HUES6 (cell line): ENCODE data around the gene FBLN1.
"Not testable (repeated sequence)": the region's sequence is repeated elsewhere in the genome, so short reads cannot be mapped to it uniquely, and the experiment has no call there.

Source experiments
- H3K27ac ChIP-seq: 2 replicates; pipeline ENCODE4 v1.7.0; 2013; ENCODE audit warnings: low read depth, mild to moderate bottlenecking, low read length, inconsistent platforms
- H3K27me3 ChIP-seq: 2 replicates; pipeline ENCODE4 v1.6.1; 2013; ENCODE audit warnings: low read length; ENCODE audit not compliant: control insufficient read depth, insufficient read depth
- H3K36me3 ChIP-seq: 2 replicates; pipeline ENCODE4 v1.6.1; 2013; ENCODE audit warnings: low read length; ENCODE audit not compliant: control insufficient read depth, insufficient read depth
- H3K4me1 ChIP-seq: 2 replicates; pipeline ENCODE4 v1.6.1; 2013; ENCODE audit warnings: low read length; ENCODE audit not compliant: control insufficient read depth, insufficient read depth
- H3K4me3 ChIP-seq: 2 replicates; pipeline ENCODE4 v1.5.1; 2013; ENCODE audit warnings: low read depth, low read length
- H3K9ac ChIP-seq: one replicate; pipeline ENCODE4 v1.6.1; 2013; ENCODE audit warnings: mild to moderate bottlenecking, low read length
- H3K9me3 ChIP-seq: 2 replicates; pipeline ENCODE4 v1.6.1; 2013; ENCODE audit warnings: low read depth, low read length; ENCODE audit not compliant: control insufficient read depth, insufficient read depth

The FBLN1 gene

DNA sequence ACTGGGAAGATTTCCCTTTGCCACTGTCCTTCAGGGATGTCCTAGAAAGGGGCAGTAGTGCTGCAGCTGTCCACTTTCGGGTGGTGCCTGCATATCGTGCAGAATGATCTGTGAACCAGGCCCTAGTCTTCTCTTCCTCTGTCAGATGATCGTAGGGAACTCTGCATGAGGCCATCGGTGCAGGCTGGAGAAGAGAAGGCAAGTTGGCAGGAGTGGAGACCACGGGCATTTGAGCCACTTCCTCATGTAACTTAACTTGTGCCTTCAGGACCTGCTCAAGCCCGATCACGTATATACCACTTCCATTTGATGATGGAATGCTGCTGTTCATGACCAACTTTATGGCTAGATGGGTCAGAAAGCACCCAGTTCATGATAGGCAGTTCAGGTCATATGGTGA is 55.2 kb downstream of the FBLN1 start:
- H3K36me3 ChIP-seq, result peaks cover 59% of the 10 kb centered on the region
- not testable (repeated sequence) for H3K27me3 ChIP-seq, H3K4me1 ChIP-seq, H3K4me3 ChIP-seq, H3K9ac ChIP-seq, H3K27ac ChIP-seq
- peaks cover 21% of the 10 kb centered on the region for H3K9me3 ChIP-seq

DNA sequence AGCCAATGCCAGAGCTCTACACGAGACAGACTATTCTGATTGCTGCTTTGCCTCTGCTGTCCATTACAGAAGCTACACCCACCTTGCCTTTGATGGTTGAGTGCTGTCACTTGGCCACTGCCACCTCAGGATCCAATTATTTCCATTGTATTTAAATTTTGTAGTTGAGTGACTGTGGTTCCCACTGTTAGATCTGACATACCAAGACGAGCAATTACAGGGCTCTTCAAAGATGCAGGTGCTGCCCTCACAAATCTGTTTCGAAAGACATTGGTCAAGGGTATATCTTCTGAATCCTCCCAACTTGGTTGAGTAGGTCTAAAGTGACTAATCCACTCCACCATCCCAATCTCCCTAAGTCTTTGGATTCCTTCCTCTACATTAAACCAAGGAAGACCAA is 57.4 kb downstream of the FBLN1 start:
- H3K36me3 ChIP-seq, result peaks cover 62% of the 10 kb centered on the region
- H3K27ac ChIP-seq, H3K4me3 ChIP-seq, H3K27me3 ChIP-seq, H3K9ac ChIP-seq, H3K4me1 ChIP-seq: not testable (repeated sequence)
- H3K9me3 ChIP-seq, result peaks cover 21% of the 10 kb centered on the region

DNA sequence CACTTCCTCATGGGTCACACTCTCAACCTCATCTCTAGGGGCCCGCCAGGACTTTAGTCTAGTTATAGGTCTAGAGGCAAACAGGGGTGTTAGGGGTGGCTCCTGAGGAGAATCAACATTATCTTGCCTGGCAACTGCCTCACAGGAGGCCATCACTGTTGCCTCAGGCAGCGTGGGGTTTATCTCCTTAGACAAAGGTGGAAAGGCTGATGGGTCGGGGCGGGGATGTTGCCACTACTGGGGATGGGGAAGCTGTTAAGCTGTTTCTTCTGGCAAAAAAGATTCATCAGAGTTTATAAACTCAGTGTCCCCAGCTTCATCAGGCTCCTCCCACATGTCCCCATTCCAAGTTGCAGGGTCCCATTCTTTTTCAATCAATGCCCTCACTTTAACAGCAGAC is 58.1 kb downstream of the FBLN1 start:
- not testable (repeated sequence) for H3K27ac ChIP-seq, H3K4me3 ChIP-seq, H3K9ac ChIP-seq, H3K27me3 ChIP-seq, H3K4me1 ChIP-seq
- peaks cover 59% of the 10 kb centered on the region for H3K36me3 ChIP-seq
- H3K9me3 ChIP-seq, result peaks cover 21% of the 10 kb centered on the region

DNA sequence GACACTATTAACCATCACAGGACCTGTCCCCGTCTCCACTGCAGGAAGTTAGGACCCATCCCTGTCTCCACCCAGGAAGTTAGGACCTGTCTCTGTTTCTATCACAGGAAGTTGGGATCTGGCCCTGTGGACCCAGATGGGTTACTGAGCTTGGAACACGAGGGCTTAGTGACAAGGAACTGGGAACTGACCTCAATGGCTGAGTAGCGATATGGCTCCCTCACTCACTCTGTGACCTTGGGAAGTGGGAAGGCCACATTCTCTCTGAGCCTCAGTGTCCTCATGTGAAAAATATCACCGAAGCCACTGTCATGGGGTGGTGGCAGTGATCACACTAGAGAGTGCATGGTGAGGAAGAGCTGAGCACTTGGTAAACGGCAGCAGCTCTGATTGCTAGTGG is 59.4 kb downstream of the FBLN1 start:
- Histone ChIP-seq H3K9me3 (peaks cover 21% of the 10 kb centered on the region), H3K27ac (no peak overlapping the region), H3K36me3 (peaks cover 49% of the 10 kb centered on the region), H3K27me3 (no peaks in the 10 kb centered on the region), H3K4me3 (no peak overlapping the region), H3K9ac (no peak overlapping the region), H3K4me1 (no peaks in the 10 kb centered on the region)

DNA sequence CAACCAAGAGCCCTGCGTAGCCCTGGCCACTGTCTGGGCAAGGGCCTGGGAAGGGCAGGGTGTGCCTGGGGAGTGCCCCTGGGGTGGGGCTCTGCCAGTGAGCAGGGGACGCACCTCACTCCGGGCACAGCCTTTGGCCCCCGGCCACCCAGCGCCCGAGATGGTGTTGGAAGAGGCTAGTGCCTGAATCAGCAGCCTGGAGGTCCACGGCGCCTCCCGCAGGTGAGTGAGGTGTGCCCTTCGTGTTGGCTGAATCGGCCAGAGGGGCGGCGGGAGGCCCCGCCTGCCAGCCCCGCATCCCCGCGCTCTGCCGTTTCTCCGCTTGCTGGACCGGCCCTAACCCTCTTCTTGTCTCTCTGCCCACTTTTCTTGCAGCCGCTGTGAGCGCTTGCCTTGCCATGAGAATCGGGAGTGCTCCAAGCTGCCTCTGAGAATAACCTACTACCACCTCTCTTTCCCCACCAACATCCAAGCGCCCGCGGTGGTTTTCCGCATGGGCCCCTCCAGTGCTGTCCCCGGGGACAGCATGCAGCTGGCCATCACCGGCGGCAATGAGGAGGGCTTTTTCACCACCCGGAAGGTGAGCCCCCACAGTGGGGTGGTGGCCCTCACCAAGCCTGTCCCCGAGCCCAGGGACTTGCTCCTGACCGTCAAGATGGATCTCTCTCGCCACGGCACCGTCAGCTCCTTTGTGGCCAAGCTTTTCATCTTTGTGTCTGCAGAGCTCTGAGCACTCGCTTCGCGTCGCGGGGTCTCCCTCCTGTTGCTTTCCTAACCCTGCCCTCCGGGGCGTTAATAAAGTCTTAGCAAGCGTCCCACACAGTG is 60.1 kb downstream of the FBLN1 start:
- Histone ChIP-seq H3K36me3 (peaks cover 42% of the 10 kb centered on the region), H3K27me3 (no peaks in the 10 kb centered on the region), H3K27ac (no peak overlapping the region), H3K9me3 (peaks cover 21% of the 10 kb centered on the region), H3K4me1 (no peaks in the 10 kb centered on the region), H3K9ac (no peak overlapping the region), H3K4me3 (no peak overlapping the region)

DNA sequence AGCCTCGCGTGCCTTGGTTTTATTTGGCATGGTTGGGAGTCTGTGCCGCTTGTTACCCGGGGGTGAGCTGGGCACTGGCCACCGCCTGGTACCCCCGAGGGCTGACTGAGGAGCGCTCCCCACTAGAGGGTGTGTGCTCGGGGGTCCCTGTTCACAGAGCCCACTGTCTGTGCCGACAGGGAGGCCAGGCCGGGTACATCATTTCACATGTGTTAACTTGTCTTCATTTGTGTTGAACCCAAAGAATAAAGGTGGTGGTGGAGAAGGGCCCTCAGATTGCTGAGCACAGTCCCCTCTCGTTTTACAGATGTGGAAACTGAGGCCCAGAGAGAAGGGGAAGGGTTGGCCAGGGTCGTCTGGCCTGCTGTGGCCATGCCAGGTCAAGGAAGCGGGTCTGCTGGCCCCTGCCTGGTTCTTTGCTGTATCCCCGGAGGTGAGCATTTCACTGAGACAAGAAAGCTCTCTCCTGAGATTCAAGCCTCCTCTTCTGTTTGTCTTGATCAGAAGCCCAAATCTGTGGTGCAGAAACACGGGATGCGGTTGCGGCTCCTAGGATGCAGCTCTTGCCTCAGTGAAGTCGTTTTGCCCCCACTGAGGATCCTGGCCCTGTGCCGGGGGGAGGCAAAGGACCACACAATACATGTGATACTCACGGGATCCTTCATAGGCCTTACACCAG is 60.8 kb downstream of the FBLN1 start:
- no peaks in the 10 kb centered on the region for H3K4me1 ChIP-seq
- no peak overlapping the region for H3K9ac ChIP-seq
- H3K27me3 ChIP-seq, result no peaks in the 10 kb centered on the region
- H3K9me3 ChIP-seq, result peaks cover 19% of the 10 kb centered on the region
- peaks cover 35% of the 10 kb centered on the region for H3K36me3 ChIP-seq
- H3K4me3 ChIP-seq, result no peak overlapping the region
- H3K27ac ChIP-seq, result no peak overlapping the region

DNA sequence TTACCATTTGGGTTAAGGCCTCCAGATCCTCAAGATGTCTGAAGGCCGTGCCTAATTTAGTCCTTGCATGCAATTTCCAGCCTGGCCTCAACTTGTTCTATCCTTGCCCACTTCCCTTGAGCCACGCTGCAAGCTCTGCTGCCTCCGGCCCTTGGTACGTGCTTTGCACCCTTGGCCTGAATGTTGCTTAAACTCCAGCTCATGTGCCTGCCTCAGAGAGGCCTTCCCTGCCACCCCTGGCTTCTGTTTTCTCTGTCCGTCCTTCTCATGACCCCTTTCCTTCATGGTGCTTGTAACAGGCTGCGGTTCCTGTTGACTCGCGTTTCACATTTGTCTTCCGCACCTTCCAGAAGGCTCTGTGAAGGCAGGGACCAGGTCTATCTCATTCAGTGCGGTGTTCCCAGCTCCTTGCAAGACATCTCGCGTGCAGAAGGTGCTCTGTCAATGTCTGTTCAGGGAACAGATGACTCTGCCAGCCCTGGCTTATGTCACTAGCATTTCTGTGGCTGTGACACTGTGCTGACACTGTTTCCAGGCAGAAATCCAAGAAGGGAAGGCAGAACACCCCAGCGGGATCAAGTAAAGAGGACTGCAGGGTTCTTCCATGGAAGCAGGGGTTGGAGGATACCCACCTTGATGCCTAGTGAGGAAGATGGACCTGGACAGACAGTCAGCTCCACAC is 61.8 kb downstream of the FBLN1 start:
- no peaks in the 10 kb centered on the region for H3K4me1 ChIP-seq
- H3K27me3 ChIP-seq, result no peaks in the 10 kb centered on the region
- peaks cover 11% of the 10 kb centered on the region for H3K9me3 ChIP-seq
- H3K4me3 ChIP-seq, result no peak overlapping the region
- no peak overlapping the region for H3K9ac ChIP-seq
- no peak overlapping the region for H3K27ac ChIP-seq
- peaks cover 25% of the 10 kb centered on the region; the same call in 1 of the 2 replicates for H3K36me3 ChIP-seq

DNA sequence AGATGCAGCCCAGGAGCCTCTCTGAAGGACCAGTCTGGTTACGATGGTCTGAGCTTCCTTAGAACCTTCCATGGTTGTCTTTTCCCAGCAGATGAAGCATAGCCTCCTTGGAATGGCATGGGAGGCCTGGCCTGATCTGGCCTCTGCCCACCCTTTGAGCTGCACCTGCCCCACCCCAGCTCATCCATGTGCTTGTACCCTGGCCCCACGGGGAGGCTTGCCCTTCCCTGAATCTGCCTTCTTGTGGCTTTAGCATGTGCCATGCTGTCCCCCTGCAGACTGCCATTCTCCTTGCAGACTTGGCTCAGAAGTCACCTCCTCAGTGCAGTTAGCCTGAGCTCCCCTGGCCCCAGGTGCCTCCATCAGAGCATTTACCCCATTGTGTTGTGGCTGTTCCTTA is 62.5 kb downstream of the FBLN1 start:
- no peak overlapping the region for H3K4me3 ChIP-seq
- peaks cover 25% of the 10 kb centered on the region; the same call in 1 of the 2 replicates for H3K36me3 ChIP-seq
- no peaks in the 10 kb centered on the region for H3K4me1 ChIP-seq
- H3K9ac ChIP-seq, result no peak overlapping the region
- H3K27ac ChIP-seq, result no peak overlapping the region
- H3K9me3 ChIP-seq, result peaks cover 6% of the 10 kb centered on the region
- no peaks in the 10 kb centered on the region for H3K27me3 ChIP-seq

DNA sequence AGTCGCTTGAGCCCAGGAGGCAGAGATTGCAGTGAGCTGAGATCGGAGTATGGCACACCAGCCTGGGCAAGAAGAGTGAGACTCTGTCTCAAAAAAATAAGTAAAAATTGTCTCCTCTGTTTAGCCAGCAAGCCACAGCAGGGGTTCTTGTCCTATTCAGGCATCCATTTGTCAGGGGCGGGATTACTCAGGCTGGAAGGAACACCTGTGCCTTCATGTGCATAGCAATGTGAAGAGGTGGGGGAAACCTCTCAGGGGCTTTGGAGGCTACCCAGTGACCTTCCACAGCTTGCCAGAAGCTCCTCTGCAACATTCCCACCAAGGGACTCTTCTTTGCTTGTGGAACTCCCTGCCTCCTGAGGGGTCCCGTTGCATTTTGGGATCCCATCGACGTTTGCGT is 63.3 kb downstream of the FBLN1 start:
- Histone ChIP-seq H3K9ac (no peak overlapping the region), H3K9me3 (peaks cover 6% of the 10 kb centered on the region; the same call in 1 of the 2 replicates)

DNA sequence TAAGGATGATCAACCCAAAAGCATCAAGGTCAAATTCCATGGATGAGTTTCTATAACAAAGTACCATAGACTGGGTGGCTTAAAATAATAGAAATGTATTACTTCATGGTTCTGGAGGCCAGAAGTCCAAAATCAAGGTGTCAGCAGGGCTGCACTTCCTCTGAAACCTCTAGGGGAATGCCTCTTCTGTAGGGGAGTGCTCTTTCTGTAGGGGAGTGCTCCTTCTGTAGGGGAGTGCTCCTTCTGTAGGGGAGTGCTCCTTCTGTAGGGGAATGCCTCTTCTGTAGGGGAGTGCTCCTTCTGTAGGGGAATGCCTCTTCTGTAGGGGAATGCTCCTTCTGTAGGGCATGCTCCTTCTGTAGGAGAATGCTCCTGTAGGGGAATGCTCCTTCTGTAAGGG is 65.5 kb downstream of the FBLN1 start:
- no peak overlapping the region for H3K27ac ChIP-seq
- H3K4me1 ChIP-seq, result no peaks in the 10 kb centered on the region
- peaks cover 12% of the 10 kb centered on the region; the same call in 1 of the 2 replicates for H3K36me3 ChIP-seq
- no peak overlapping the region for H3K4me3 ChIP-seq
- H3K9me3 ChIP-seq, result peaks cover 12% of the 10 kb centered on the region
- no peak overlapping the region for H3K9ac ChIP-seq
- H3K27me3 ChIP-seq, result no peaks in the 10 kb centered on the region

More for the DNA sequence above, 63.3 kb downstream of the FBLN1 start:
- peaks cover 25% of the 10 kb centered on the region; the same call in 1 of the 2 replicates for H3K36me3 ChIP-seq
- H3K27ac ChIP-seq, result no peak overlapping the region
- no peaks in the 10 kb centered on the region for H3K27me3 ChIP-seq
- no peaks in the 10 kb centered on the region for H3K4me1 ChIP-seq
- H3K4me3 ChIP-seq, result no peak overlapping the region

DNA sequence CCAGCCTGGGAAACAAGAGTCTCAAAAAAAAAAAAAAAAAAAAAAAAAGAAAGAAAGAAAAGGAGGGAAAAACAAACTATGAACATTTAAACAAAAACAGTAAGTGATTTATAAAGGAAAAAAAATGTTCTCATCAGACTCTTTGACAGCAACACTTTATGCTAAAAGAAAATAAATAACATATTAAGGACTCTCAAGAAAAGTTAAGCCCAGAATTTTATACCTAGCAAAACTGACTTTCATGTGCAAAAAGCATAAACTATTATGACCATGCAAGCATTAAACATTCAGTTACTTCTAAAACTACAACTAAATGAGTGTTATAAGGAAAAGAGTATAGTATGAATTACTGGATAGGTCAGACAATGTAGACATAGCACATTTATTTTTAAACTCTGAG is 68.4 kb downstream of the FBLN1 start:
- no peaks in the 10 kb centered on the region for H3K36me3 ChIP-seq
- no peaks in the 10 kb centered on the region for H3K4me1 ChIP-seq
- H3K9me3 ChIP-seq, result peaks cover 12% of the 10 kb centered on the region
- no peak overlapping the region for H3K27ac ChIP-seq
- H3K4me3 ChIP-seq, result no peak overlapping the region
- H3K9ac ChIP-seq, result no peak overlapping the region
- no peaks in the 10 kb centered on the region for H3K27me3 ChIP-seq
